ENCODE results near the gene UVRAG.

The UVRAG gene

DNA sequence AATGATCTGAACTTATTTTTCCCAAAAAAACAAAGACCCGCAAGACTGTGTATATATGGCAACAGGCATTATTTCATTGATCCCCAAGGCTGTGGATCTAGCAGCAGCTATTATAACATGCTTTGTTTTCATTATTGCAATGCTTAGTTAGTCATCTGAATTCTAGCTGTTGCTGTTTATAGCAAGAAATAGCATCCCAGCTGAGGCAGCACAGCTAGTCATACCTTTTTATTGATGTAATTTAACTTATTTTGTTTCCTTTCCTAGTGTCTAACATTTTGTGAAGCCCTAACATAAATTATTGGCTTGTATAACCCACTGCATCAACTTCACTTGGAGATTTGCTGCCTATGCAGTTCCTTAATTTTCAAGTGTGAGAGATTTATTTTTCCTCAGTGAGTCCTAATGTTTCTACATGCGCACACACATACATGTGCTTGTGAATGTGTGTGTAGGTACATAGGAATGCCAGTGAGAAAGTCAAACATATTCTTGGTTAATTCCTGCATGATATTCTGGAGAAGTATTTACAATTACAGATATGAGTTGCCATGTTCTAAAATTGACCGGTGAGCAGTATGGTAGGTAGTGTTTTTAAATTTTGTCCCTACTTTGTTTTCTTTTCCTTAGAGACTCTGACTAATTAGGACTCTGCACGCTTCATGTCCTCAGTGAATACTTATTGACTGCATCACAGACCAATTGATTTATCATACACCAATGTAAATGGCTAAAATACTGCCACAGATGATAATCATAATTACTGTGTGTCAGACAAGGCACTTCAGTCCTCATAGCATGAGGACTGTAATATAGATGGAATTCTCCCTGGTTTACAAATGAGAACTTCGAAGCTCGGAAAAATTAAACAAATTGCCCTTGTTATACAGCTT lies 272.0 kb downstream of the UVRAG start:
- DNase-seq (ENCODE audit: extremely low read depth, insufficient read length), result no peak
- no peak for TF ChIP-seq CTCF (IDR thresholded peaks at IDR 0.05; ENCODE audit: insufficient read depth, low read length, poor library complexity, severe bottlenecking)
- no peaks in the 10 kb centered on the region for H3K27me3 ChIP-seq (replicated peaks; ENCODE audit: control insufficient read depth, insufficient read depth, low read length)
- H3K4me3 ChIP-seq (replicated peaks; ENCODE audit: low read depth, low read length), result no peak overlapping the region
- H3K36me3 ChIP-seq (ENCODE audit: control insufficient read depth, insufficient read depth, low read length), result peaks cover 1% of the 10 kb centered on the region

DNA sequence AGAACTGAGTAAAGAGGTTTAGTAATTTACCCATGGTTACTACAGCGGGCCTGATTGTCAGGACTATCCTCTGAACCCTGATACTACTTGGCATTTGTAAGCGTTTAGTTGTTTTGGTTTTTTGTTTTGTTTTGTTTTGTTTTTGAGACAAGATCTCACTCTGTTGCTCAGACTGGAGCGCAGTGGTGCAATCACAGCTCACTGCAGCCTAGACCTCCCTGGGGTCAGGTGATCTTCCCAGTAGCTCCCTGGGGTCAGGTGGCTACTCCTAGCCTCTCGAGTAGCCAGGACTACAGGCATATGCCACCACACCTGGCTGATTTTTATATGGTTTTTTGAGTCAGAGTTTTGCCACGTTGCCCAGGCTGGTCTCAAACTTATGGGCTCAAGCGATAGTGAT lies 272.7 kb downstream of the UVRAG start:
- no peak overlapping the region for H3K4me3 ChIP-seq (replicated peaks; ENCODE audit: low read depth, low read length)
- H3K27me3 ChIP-seq (replicated peaks; ENCODE audit: control insufficient read depth, insufficient read depth, low read length), result no peaks in the 10 kb centered on the region
- no peak for TF ChIP-seq CTCF (IDR thresholded peaks at IDR 0.05; ENCODE audit: insufficient read depth, low read length, poor library complexity, severe bottlenecking)
- no peak for DNase-seq (ENCODE audit: extremely low read depth, insufficient read length)
- H3K36me3 ChIP-seq (ENCODE audit: control insufficient read depth, insufficient read depth, low read length), result peaks cover 1% of the 10 kb centered on the region

- H3K4me3 ChIP-seq (replicated peaks; ENCODE audit: low read depth, low read length), result no peak overlapping the region
- TF ChIP-seq CTCF (IDR thresholded peaks at IDR 0.05; ENCODE audit: insufficient read depth, low read length, poor library complexity, severe bottlenecking), result no peak
- DNase-seq (ENCODE audit: extremely low read depth, insufficient read length), result no peak
- H3K27me3 ChIP-seq (replicated peaks; ENCODE audit: control insufficient read depth, insufficient read depth, low read length), result no peaks in the 10 kb centered on the region
- H3K36me3 ChIP-seq (ENCODE audit: control insufficient read depth, insufficient read depth, low read length), result peaks cover 1% of the 10 kb centered on the region
Measured at GRCh38 chr11:76088511-76088910, 273.5 kb downstream of the UVRAG start.

GRCh38 chr11:76090174-76090573 lies 275.2 kb downstream of the UVRAG start:
- no peak overlapping the region for H3K4me3 ChIP-seq (replicated peaks; ENCODE audit: low read depth, low read length)
- DNase-seq (ENCODE audit: extremely low read depth, insufficient read length), result no peak
- no peaks in the 10 kb centered on the region for H3K27me3 ChIP-seq (replicated peaks; ENCODE audit: control insufficient read depth, insufficient read depth, low read length)
- H3K36me3 ChIP-seq (ENCODE audit: control insufficient read depth, insufficient read depth, low read length), result peaks cover 1% of the 10 kb centered on the region
- TF ChIP-seq CTCF (IDR thresholded peaks at IDR 0.05; ENCODE audit: insufficient read depth, low read length, poor library complexity, severe bottlenecking), result no peak

DNA sequence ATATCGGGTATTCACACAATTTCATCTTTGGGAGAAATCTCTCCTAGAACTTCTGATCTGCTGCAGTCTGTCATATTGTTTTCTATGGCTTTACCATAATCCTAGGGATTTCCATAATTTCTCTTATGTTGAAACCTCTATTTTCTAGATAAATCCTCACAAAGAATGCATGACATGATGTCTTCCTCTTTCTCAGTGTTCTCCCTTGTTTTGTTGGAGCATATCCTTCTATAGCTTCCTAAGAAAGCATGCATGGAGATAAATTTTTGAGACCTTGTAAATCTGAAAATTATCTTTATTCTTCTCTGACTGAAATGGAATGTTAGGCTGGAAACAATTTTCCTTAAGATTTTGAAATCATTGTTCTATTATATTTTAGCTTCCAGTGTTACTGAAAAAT lies 275.8 kb downstream of the UVRAG start:
- no peak for DNase-seq (ENCODE audit: extremely low read depth, insufficient read length)
- no peak for TF ChIP-seq CTCF (IDR thresholded peaks at IDR 0.05; ENCODE audit: insufficient read depth, low read length, poor library complexity, severe bottlenecking)
- peaks cover 1% of the 10 kb centered on the region for H3K36me3 ChIP-seq (ENCODE audit: control insufficient read depth, insufficient read depth, low read length)
- no peak overlapping the region for H3K4me3 ChIP-seq (replicated peaks; ENCODE audit: low read depth, low read length)
- no peaks in the 10 kb centered on the region for H3K27me3 ChIP-seq (replicated peaks; ENCODE audit: control insufficient read depth, insufficient read depth, low read length)
